ENCODE data around the gene MGAT5B.

- TF ChIP-seq CTCF (conservative IDR thresholded peaks at IDR 0.05 in 1 of 2, IDR thresholded peaks at IDR 0.05 in 1 of 2; ENCODE audit: extremely low read depth in 1 of 2, insufficient read depth in 1 of 2, low read depth in 1 of 2, low read length in 2 of 2) (no peak), EZH2 (IDR thresholded peaks at IDR 0.05; ENCODE audit: borderline replicate concordance, low read length) (no peak)
These were observed 125.4 kb downstream of the MGAT5B start for GRCh38 chr17:76993651-76994050.
